Activated T-helper 9 cell treated with anti-CD3 and anti-CD28 coated beads, Interleukin-2, amount 50 U/mL, for 16 hours (primary cell): ENCODE results near the gene DOCK1.
"Not testable (repeated sequence)": the region's sequence is repeated elsewhere in the genome, so short reads cannot be mapped to it uniquely, and the experiment has no call there.

Experiments used
- DNase-seq: peaks from one replicate; pipeline ENCODE4 v3.0.0-alpha.2; 2020; ENCODE audit warnings: low read depth

The DOCK1 gene

GRCh38 chr10:126926568-126926967, 21.3 kb downstream of the DOCK1 start:
- no peak for DNase-seq

- no peak for DNase-seq
These were observed 22.6 kb downstream of the DOCK1 start for GRCh38 chr10:126927799-126928198.

- no peak for DNase-seq
These were observed 23.0 kb downstream of the DOCK1 start for GRCh38 chr10:126928274-126928673.

- no peak for DNase-seq
These were observed 24.2 kb downstream of the DOCK1 start for GRCh38 chr10:126929391-126929790.

GRCh38 chr10:126930131-126930882, 25.1 kb downstream of the DOCK1 start:
- DNase-seq = no peak

- DNase-seq = no peak
These were observed 25.8 kb downstream of the DOCK1 start for GRCh38 chr10:126930883-126931503.

- no peak for DNase-seq
These were observed 26.3 kb downstream of the DOCK1 start for GRCh38 chr10:126931544-126931943.

GRCh38 chr10:126932516-126932915, 27.3 kb downstream of the DOCK1 start:
- no peak for DNase-seq

GRCh38 chr10:126933116-126933515, 27.9 kb downstream of the DOCK1 start:
- no peak for DNase-seq

- no peak for DNase-seq
These were observed 30.2 kb downstream of the DOCK1 start for GRCh38 chr10:126935263-126935946.

GRCh38 chr10:126937026-126937425, 31.8 kb downstream of the DOCK1 start:
- no peak for DNase-seq

- DNase-seq = not testable (repeated sequence)
These were observed 32.9 kb downstream of the DOCK1 start for GRCh38 chr10:126938121-126938520.

GRCh38 chr10:126939706-126940105, 34.5 kb downstream of the DOCK1 start:
- no peak for DNase-seq

- DNase-seq = no peak
These were observed 35.6 kb downstream of the DOCK1 start for GRCh38 chr10:126940670-126941310.

- no peak for DNase-seq
These were observed 39.0 kb downstream of the DOCK1 start for GRCh38 chr10:126944191-126944590.

GRCh38 chr10:126945351-126946030, 40.3 kb downstream of the DOCK1 start:
- DNase-seq = no peak

- DNase-seq = no peak
These were observed 41.5 kb downstream of the DOCK1 start for GRCh38 chr10:126946746-126947145.

- DNase-seq = no peak
These were observed 43.3 kb downstream of the DOCK1 start for GRCh38 chr10:126948355-126949160.

GRCh38 chr10:126949161-126949503, 43.9 kb downstream of the DOCK1 start:
- DNase-seq = no peak

GRCh38 chr10:126950401-126951105, 45.3 kb downstream of the DOCK1 start:
- DNase-seq = no peak

- no peak for DNase-seq
These were observed 48.7 kb downstream of the DOCK1 start for GRCh38 chr10:126953886-126954285.
